ENCODE measurements around the gene DRP2. TPM values are rescaled to one million over a fixed set of nuclear protein-coding genes. Genes with fewer than 3 reads are reported as not detected.

Gene DRP2
- total and polyA plus RNA-seq, 7 donors: 0.48 to 7.1 (median 5.3) TPM; not detected in 1

GRCh38 chrX:101232316-101232715 lies 12.7 kb downstream of the DRP2 start:
- no peak overlapping the region for H3K27ac ChIP-seq
- no peaks in the 10 kb centered on the region for H3K27me3 ChIP-seq
- no peaks in the 10 kb centered on the region for H3K9me3 ChIP-seq
- TF ChIP-seq POLR2A (IDR thresholded peaks at IDR 0.05) (no peak), POLR2AphosphoS5 (IDR thresholded peaks at IDR 0.05) (no peak), EP300 (IDR thresholded peaks at IDR 0.05) (no peak), CTCF (IDR thresholded peaks at IDR 0.05) (no peak)
- H3K4me1 ChIP-seq: no peaks in the 10 kb centered on the region
- intact Hi-C loops (cut with DNase I): no loop called here
- WGBS, 2 donors: 83 to 93% methylated on average over 5 of the region's 5 CpGs
- DNase-seq: no peak
- no peak overlapping the region for H3K4me3 ChIP-seq
- no peaks in the 10 kb centered on the region for H3K36me3 ChIP-seq

- WGBS, 2 donors: 46 to 85% methylated on average over 2 of the region's 2 CpGs
- TF ChIP-seq EP300 (IDR thresholded peaks at IDR 0.05): no peak
- TF ChIP-seq CTCF (IDR thresholded peaks at IDR 0.05): no peak
- no peak for TF ChIP-seq POLR2A (IDR thresholded peaks at IDR 0.05)
- no peak overlapping the region for H3K4me3 ChIP-seq
- no peaks in the 10 kb centered on the region for H3K4me1 ChIP-seq
- H3K27me3 ChIP-seq: no peaks in the 10 kb centered on the region
- DNase-seq: no peak
- no peak overlapping the region for H3K27ac ChIP-seq
- H3K36me3 ChIP-seq: no peaks in the 10 kb centered on the region
- H3K9me3 ChIP-seq: no peaks in the 10 kb centered on the region
- intact Hi-C loops (cut with DNase I): no loop called here
Measured at GRCh38 chrX:101237041-101237440, 17.5 kb downstream of the DRP2 start.

- no peak for DNase-seq
- H3K27me3 ChIP-seq: no peaks in the 10 kb centered on the region
- no peaks in the 10 kb centered on the region for H3K9me3 ChIP-seq
- no peaks in the 10 kb centered on the region for H3K4me1 ChIP-seq
- H3K4me3 ChIP-seq: no peak overlapping the region
- intact Hi-C loops (cut with DNase I): no loop called here
- 95% methylated on average over 9 of the region's 9 CpGs for WGBS, 2 donors
- no peak overlapping the region for H3K27ac ChIP-seq
- TF ChIP-seq EP300 (IDR thresholded peaks at IDR 0.05) (no peak), POLR2AphosphoS5 (IDR thresholded peaks at IDR 0.05) (no peak), POLR2A (IDR thresholded peaks at IDR 0.05) (no peak)
- no peaks in the 10 kb centered on the region for H3K36me3 ChIP-seq
Measured at GRCh38 chrX:101241531-101241930, 21.9 kb downstream of the DRP2 start.

GRCh38 chrX:101252634-101253033 lies 33.0 kb downstream of the DRP2 start:
- TF ChIP-seq CTCF (IDR thresholded peaks at IDR 0.05) (no peak), EP300 (IDR thresholded peaks at IDR 0.05) (no peak), POLR2AphosphoS5 (IDR thresholded peaks at IDR 0.05) (no peak), POLR2A (IDR thresholded peaks at IDR 0.05) (no peak)
- intact Hi-C loops (cut with DNase I): no loop called here

GRCh38 chrX:101257448-101258258 lies 38.1 kb downstream of the DRP2 start:
- TF ChIP-seq CTCF (IDR thresholded peaks at IDR 0.05) (no peak), POLR2A (IDR thresholded peaks at IDR 0.05) (no peak), EP300 (IDR thresholded peaks at IDR 0.05) (no peak), POLR2AphosphoS5 (IDR thresholded peaks at IDR 0.05) (no peak)
- Histone ChIP-seq H3K9me3 (no peaks in the 10 kb centered on the region), H3K36me3 (no peaks in the 10 kb centered on the region), H3K4me1 (no peaks in the 10 kb centered on the region), H3K27ac (no peak overlapping the region), H3K4me3 (no peak overlapping the region), H3K27me3 (no peaks in the 10 kb centered on the region)
- WGBS, 2 donors: 84 to 86% methylated on average over 4 of the region's 4 CpGs
- DNase-seq: no peak
- intact Hi-C loops (cut with DNase I): no loop called here

More at GRCh38 chrX:101252634-101253033, 33.0 kb downstream of the DRP2 start:
- Histone ChIP-seq H3K27me3 (no peaks in the 10 kb centered on the region), H3K36me3 (no peaks in the 10 kb centered on the region), H3K27ac (no peak overlapping the region), H3K4me3 (no peak overlapping the region), H3K9me3 (no peaks in the 10 kb centered on the region), H3K4me1 (no peaks in the 10 kb centered on the region)
- DNase-seq: no peak
- WGBS, 2 donors: 69 to 73% methylated on average over 2 of the region's 2 CpGs
